HG02678 (cell line): ENCODE measurements around the gene SAMHD1.
"Not testable (repeated sequence)": the region's sequence is repeated elsewhere in the genome, so short reads cannot be mapped to it uniquely, and the experiment has no call there.

Experiments used
- ATAC-seq: cut with Tn5 transposase; IDR thresholded peaks from one replicate; pipeline ENCODE4 v1.9.1; 2021; ENCODE audit warnings: mild to moderate bottlenecking, moderate library complexity; ENCODE audit not compliant: unreplicated experiment

Gene SAMHD1

GRCh38 chr20:36856691-36857635 is 94.5 kb downstream of the SAMHD1 start:
- no peak for ATAC-seq

- ATAC-seq, result no peak
Measured at GRCh38 chr20:36856195-36856594, 95.3 kb downstream of the SAMHD1 start.

DNA sequence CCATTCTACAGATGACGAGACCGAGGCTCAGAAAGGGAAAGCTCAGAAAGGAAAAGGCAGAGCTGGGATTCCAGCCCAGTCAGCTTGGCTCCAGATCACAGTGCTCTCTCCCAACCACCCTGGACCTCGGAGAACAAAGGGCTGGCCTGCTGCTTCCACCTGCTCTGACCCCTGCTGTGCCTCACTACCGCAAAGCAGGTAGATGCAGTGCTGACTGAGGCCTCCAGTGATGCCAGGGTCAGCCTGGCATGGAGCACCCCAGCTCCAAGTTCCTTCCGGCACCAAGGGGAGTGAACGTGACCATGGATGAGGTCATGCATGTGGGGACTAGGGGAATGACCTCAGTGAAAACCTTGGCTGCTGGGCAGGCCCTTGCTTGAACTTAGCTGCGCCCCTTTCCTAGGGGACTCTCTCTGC is 96.3 kb downstream of the SAMHD1 start:
- ATAC-seq, result no peak

DNA sequence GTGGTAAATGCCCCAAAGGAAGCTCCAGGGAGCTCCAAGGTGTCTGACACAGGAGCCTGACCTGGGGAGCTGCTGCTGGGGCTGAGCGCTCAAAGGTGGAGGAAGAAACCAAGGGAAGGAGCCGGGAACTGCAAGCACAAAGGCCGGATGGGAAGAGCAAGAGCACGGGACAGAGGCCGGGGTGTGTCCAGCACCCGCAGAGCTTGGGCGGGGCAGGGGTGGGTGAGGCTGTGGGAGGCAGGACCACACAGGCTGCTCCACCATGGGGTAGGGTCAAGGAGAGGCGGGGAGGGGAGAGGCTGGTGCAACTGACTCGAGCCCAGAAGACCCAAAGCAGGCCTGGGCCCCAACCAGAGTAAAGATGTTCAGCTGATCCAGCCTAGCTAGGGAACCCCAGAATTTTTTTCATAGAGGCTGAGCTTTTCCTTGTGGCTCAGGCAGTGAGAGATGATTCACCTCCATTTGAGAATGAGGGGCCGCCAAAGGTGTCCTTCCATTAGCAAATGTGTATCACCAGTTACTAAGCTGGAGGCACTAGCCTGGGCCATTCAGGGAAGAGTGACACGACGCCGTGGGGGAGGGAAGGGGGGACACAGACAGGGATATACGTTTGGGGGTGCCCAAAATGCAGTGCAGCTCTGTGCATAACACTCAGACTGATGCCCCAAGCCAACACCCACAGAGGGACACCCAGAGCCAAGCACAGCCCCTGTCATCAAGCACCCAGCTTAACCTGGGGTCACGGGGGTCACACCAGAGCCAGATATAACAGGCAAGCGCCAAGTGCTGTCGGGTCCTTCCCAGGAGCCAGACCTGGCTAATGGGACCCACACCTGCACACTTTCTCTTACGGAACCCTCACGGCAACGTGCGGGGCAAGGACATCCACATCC is 96.9 kb downstream of the SAMHD1 start:
- ATAC-seq, result no peak

DNA sequence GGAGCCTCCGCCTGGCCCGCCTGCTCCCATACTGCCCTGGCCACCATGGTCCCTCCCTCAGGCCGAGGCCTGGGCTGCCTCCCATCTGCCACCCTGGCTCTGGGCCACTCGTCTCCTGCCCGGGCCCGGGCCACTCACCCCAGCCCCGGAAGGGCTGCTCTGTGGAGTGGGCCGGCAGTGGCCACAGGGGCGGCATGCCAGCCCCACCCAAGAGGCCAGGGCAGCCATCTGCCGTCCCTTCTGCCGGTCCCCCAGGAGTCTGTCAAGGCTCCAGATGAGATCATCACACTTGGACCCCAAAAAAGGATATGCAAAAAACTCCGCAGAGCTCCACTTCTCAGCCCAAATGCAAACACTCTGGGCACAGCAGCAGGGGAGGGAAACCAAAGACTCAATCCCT is 99.3 kb downstream of the SAMHD1 start:
- ATAC-seq, result no peak

DNA sequence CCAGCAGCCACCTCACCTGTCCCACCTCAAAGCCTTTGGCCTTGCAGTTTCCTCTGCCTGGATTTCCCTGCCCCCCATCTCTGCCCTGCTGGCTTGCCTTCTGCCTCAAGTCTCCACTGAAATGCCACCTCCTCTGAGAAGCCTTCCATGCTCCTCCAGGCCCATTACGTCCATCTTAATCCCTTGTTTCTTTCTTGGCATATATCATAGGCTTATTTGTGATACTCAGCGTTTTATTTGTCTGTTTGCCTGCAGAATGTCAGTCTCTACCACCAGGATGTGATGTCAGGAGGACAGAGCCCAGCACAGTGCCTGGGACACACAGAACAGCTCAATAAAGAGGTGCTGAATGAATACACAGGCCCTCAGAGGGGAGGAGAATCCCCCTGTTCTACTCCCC is 100.0 kb downstream of the SAMHD1 start:
- no peak for ATAC-seq

DNA sequence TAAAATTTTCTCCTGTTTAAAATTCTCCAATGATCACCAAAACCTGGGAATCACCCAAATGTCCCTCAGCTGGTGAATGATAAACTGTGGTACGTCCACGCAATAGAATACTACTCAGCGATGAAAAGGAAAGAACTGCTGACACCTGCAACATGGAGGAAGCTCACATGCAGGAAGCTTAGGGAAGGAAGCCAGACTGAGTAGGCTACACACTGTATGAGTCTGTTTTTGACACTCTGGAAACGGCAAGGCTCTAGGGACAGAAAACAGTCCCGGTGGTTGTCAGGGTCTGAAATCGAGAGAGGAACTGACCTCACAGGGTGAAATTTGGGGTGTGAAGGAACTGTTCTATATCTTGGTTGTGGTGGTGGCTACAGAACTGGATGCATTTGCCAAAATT is 100.7 kb downstream of the SAMHD1 start:
- ATAC-seq, result no peak

- no peak for ATAC-seq
Measured at GRCh38 chr20:36849333-36850065, 102.0 kb downstream of the SAMHD1 start.

GRCh38 chr20:36848677-36849076 is 102.8 kb downstream of the SAMHD1 start:
- ATAC-seq, result no peak

DNA sequence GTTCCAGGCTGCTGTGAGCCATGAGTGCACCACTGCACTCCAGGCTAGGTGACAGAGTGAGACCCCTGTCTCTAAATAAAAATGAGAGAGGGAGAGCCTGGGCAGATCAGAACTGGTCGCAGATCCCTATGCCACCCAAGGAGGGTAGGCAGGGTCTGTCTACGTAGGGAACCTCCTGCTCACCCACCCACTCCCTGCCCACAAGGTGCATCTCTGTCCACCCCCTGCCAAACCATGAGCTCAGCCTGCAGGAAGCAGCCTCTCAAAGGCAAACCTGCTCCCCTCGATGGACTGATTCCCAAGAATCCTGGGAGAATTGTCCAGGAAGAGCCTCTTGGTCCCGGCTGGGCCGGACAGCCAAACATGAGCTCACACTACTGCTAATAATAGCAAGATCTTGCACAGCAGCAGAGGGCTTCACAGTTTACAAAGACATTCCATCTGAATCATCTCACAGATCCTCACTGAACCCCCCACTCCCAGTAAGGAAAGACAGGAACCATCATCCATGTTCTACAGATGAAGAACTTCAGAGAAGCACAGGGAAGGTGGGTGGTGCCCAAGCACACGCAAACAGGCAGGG is 103.3 kb downstream of the SAMHD1 start:
- ATAC-seq, result no peak

- ATAC-seq, result no peak
Measured at GRCh38 chr20:36847710-36848040, 103.8 kb downstream of the SAMHD1 start.

DNA sequence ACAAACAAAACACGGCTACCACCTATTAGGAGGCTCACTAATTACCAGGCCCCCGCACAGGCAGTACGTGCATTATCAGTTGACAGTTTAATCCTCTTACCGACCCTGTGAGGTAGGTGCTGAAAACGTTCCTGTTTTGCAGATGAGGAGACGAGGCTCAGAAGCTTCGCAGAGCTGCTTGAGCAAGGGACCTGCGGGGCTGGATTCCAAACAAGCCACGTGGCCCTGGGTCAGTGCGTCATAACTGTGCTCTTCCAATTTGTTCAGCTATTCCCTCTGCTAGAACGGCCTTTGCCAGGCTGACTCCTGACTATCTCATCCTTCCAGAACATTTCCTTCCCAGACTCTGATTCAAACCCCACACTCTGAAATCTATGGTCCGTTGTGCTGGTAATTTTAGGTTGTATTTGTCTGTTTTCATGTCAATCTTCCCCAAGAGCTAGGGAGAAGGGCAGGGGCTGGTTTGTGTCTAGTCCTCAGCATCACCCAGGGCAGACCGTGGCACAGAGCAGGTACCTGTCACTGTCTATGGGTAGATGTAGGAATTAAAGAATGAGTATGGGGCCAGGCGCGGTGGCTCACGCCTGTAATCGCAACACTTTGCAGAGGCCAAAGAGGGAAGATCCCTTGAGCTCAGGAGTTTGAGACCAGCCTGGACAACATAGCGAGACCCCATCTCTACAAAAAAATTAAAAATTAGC is 104.3 kb downstream of the SAMHD1 start:
- no peak for ATAC-seq

GRCh38 chr20:36845288-36845971 is 106.1 kb downstream of the SAMHD1 start:
- no peak for ATAC-seq

- not testable (repeated sequence) for ATAC-seq
Measured at GRCh38 chr20:36841030-36841429, 110.5 kb downstream of the SAMHD1 start.
